A549 treated with ZK216348 at 1 μM for 4 hours (cell line): ENCODE results near the gene FERMT2. TPM values are rescaled to one million over a fixed set of nuclear protein-coding genes. Genes with fewer than 3 reads are reported as not detected.

Experiments
- total RNA-seq: library from RNA; stranded (reverse); fragments of 200-300 nt; extraction: Qiagen RNA extraction; gene quantifications from 5 replicates; pipeline ENCODE4 v1.2.3, GENCODE V29; 2022; ENCODE audit warnings: low read depth

The FERMT2 gene, protein sequence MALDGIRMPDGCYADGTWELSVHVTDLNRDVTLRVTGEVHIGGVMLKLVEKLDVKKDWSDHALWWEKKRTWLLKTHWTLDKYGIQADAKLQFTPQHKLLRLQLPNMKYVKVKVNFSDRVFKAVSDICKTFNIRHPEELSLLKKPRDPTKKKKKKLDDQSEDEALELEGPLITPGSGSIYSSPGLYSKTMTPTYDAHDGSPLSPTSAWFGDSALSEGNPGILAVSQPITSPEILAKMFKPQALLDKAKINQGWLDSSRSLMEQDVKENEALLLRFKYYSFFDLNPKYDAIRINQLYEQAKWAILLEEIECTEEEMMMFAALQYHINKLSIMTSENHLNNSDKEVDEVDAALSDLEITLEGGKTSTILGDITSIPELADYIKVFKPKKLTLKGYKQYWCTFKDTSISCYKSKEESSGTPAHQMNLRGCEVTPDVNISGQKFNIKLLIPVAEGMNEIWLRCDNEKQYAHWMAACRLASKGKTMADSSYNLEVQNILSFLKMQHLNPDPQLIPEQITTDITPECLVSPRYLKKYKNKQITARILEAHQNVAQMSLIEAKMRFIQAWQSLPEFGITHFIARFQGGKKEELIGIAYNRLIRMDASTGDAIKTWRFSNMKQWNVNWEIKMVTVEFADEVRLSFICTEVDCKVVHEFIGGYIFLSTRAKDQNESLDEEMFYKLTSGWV
- total RNA-seq = 31.7 to 54.9 TPM (median 44.3 TPM) in 5 replicates

GRCh38 chr14:52950898-52951680 is at the start of gene FERMT2:
Gene FERMT2, minus strand, starts transcription at chr14:52951050. Its CDS starts 482 bp downstream, at chr14:52950568.

Other genes starting within 250 kb of the FERMT2 start
- 81.5 to 132 TPM (median 87.8 TPM) in 5 replicates for gene PSMC6, start 243.8 kb downstream of the FERMT2 start, total RNA-seq
- 2.9 to 6.1 TPM (median 5.3 TPM) in 5 replicates for gene STYX, start 220.9 kb downstream of the FERMT2 start, total RNA-seq
- gene GNPNAT1, start 159.4 kb downstream of the FERMT2 start, total RNA-seq = 32.9 to 52.9 TPM (median 47.6 TPM) in 5 replicates
- gene DDHD1, start 202.3 kb upstream of the FERMT2 start, total RNA-seq = 4.3 to 7.7 TPM (median 6.7 TPM) in 5 replicates